Heart left ventricle (tissue), 13 donors: Measurements from ENCODE around the gene VAT1.

Experiments used
- CTCF ChIP-seq, 12 donors: fragments of 200-600 bp; sonication (generic) in 4 of 12; IDR thresholded peaks; one replicate each; pipeline versions ENCODE4 v1.5.0 to v1.8.0; 2018 to 2022; ENCODE audit warnings: antibody characterized with exemption in 12 of 12, mild to moderate bottlenecking in 5 of 12
- POLR2A ChIP-seq, 2 donors: fragments of 450-650 bp; IDR thresholded peaks; one replicate each; pipeline ENCODE4 v1.6.1; 2017; ENCODE audit warnings: antibody characterized with exemption in 2 of 2, mild to moderate bottlenecking in 2 of 2, moderate library complexity in 2 of 2
- donor health status: ischemic (EF 13 %, LVEDD 7.1; RV severe dilation, severe dysfunction).
- donor health status: DM: no; HTN: yes; CAD: no.
- donor health status: DM: no; HTN: no; CAD: no.
- donor health status: ischemic (EF 25% LVEDD 6.9; RV normal size, moderate dysfunction).
- donor health status: ischemic (EF 25% LVEDD 5.7; RV mildly dilated, moderate dysfunction).
- donor health status: ischemic (EF 35%, LVEDD 5.7; RV mildly dilated, moderate dysfunction).
- donor health status: nonischemic (EF 11% LVEDD 7.7; RV severe dilation, severe dysfunction).
- donor health status: DM: yes; HTN: yes; CAD: no.
- donor health status: PGD.
- donor health status: ischemic (EF 29% LVEDD 5.4; RV normal size, mild dysfunction).
- donor health status: nonischemic (EF 23%, LVEDD 6.1; RV moderate dilation, normal function).

DNA sequence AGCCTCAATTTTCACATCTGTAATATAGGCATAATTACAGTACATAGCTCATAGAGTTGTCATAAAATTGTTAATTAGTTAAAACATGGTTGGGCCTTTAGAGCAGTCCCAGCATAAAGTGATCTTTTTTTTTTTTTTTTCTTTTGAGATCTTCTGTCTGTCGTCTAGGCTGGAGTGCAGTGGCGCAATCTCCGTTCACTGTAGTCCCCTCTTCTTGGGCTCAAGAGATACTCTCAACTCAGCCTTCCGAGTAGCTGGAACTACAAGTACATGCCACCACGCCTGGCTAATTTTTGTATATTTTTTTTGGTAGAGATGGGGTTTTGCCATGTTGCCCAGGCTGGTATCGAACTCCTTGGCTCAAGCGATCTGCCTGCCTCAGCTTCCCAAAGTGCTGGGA is 33.9 kb upstream of the VAT1 start:
- TF ChIP-seq CTCF (IDR thresholded peaks at IDR 0.05) (no peak), POLR2A (IDR thresholded peaks at IDR 0.05) (no peak)
